ENCODE results near the gene IQCK. TPM values are rescaled to one million over a fixed set of nuclear protein-coding genes. Genes with fewer than 3 reads are reported as not detected.

IQCK gene
- total RNA-seq, 1 experiment from 2014 or later, result 15.5 TPM

GRCh38 chr16:19857593-19858339 lies 139.7 kb downstream of the IQCK start:
- in situ Hi-C loops (cut with HindIII; ENCODE audit: low pct_unique_long_range_greater_than_20kb, low sequenced_read_pairs), result no loop called here
- POLR2A ChIA-PET, result no interaction called here
- DNase-seq (ENCODE audit: low read depth, low spot score) (no peak), ATAC-seq (no peak)
- BruUV-seq (replicated peaks), result no TSS peak
- H3K9me3 ChIP-seq (ENCODE audit: control insufficient read depth, insufficient read depth, low read depth, low read length), result no peaks in the 10 kb centered on the region
- intact Hi-C loops (cut with micrococcal nuclease; ENCODE audit: unreplicated experiment), result no loop called here
- TF ChIP-seq SIN3A (IDR thresholded peaks at IDR 0.05; ENCODE audit: borderline replicate concordance, insufficient read depth, low read depth, low read length) (no peak), CTCF (IDR thresholded peaks at IDR 0.05) (no peak)
- CTCF ChIA-PET, result no interaction called here
- no peaks in the 10 kb centered on the region for H3K27me3 ChIP-seq (ENCODE audit: control insufficient read depth, insufficient read depth, low read length)
- H3K4me1 ChIP-seq (ENCODE audit: control insufficient read depth, insufficient read depth, low read length), result no peaks in the 10 kb centered on the region
- H3K27ac ChIP-seq (ENCODE audit: low read length), result no peak overlapping the region
- H3K4me3 ChIP-seq (ENCODE audit: low read depth in 2 of 2, low read length in 2 of 2), result no peak overlapping the region
- H3K36me3 ChIP-seq (ENCODE audit: control insufficient read depth, insufficient read depth, low read length), result no peaks in the 10 kb centered on the region

GRCh38 chr16:19858340-19859018 lies 140.4 kb downstream of the IQCK start:
- Histone ChIP-seq H3K36me3 (ENCODE audit: control insufficient read depth, insufficient read depth, low read length) (no peaks in the 10 kb centered on the region), H3K27me3 (ENCODE audit: control insufficient read depth, insufficient read depth, low read length) (no peaks in the 10 kb centered on the region), H3K4me3 (ENCODE audit: low read depth in 2 of 2, low read length in 2 of 2) (no peak overlapping the region), H3K9me3 (ENCODE audit: control insufficient read depth, insufficient read depth, low read depth, low read length) (no peaks in the 10 kb centered on the region), H3K4me1 (ENCODE audit: control insufficient read depth, insufficient read depth, low read length) (no peaks in the 10 kb centered on the region), H3K27ac (ENCODE audit: low read length) (no peak overlapping the region)
- DNase-seq (ENCODE audit: low read depth, low spot score), result no peak
- CTCF ChIA-PET, result no interaction called here
- POLR2A ChIA-PET, result no interaction called here
- intact Hi-C loops (cut with micrococcal nuclease; ENCODE audit: unreplicated experiment), result no loop called here
- TF ChIP-seq TCF7L2 (IDR thresholded peaks at IDR 0.05; ENCODE audit: low read depth, low read length) (no peak), CTCF (IDR thresholded peaks at IDR 0.05) (no peak), SIN3A (IDR thresholded peaks at IDR 0.05; ENCODE audit: borderline replicate concordance, insufficient read depth, low read depth, low read length) (no peak), REST (IDR thresholded peaks at IDR 0.05; ENCODE audit: insufficient read depth in 1 of 2, low read depth in 2 of 2, low read length in 1 of 2) (no peak), POLR2AphosphoS5 (IDR thresholded peaks at IDR 0.05; ENCODE audit: low read depth, low read length) (no peak)
- in situ Hi-C loops (cut with HindIII; ENCODE audit: low pct_unique_long_range_greater_than_20kb, low sequenced_read_pairs), result no loop called here
- no TSS peak for BruUV-seq (replicated peaks)
- no peak for ATAC-seq

All from Panc1 (cell line).